Measurements from ENCODE around the gene SLC10A7. TPM values are rescaled to one million over a fixed set of nuclear protein-coding genes. Genes with fewer than 3 reads are reported as not detected.

SLC10A7 gene
- total and polyA plus RNA-seq, 10 donors: 1.8 to 33.2 (median 18.4) TPM

GRCh38 chr4:146278986-146279385, 242.8 kb downstream of the SLC10A7 start:
- 82 to 96% (median 84%) methylated on average over 1 of the region's 1 CpG for WGBS, 5 donors
- no peak for DNase-seq

GRCh38 chr4:146275370-146275769, 246.4 kb downstream of the SLC10A7 start:
- no peaks in the 10 kb centered on the region for H3K36me3 ChIP-seq
- no peak for DNase-seq
- peaks cover 0 to 6% (median 0%) of the 10 kb centered on the region in 6 donors for H3K4me1 ChIP-seq
- no peaks in the 10 kb centered on the region for H3K9me3 ChIP-seq
- TF ChIP-seq POLR2AphosphoS5 (IDR thresholded peaks at IDR 0.05) (no peak), CTCF (IDR thresholded peaks at IDR 0.05 in 8 of 11, conservative IDR thresholded peaks at IDR 0.05 in 3 of 11) (no peak), POLR2A (IDR thresholded peaks at IDR 0.05) (no peak)
- H3K27me3 ChIP-seq (replicated peaks in 1 of 7): no peaks in the 10 kb centered on the region
- no peak overlapping the region for H3K4me3 ChIP-seq
- H3K27ac ChIP-seq: no peak overlapping the region
- intact Hi-C loops (cut with DNase I; ENCODE audit: low total_unique reads): no loop called here

More at GRCh38 chr4:146278986-146279385, 242.8 kb downstream of the SLC10A7 start:
- Histone ChIP-seq H3K4me3 (no peak overlapping the region), H3K27me3 (replicated peaks in 1 of 7) (no peaks in the 10 kb centered on the region), H3K27ac (peak overlapping the region in 1 of 8 donors; percentile 19), H3K36me3 (peaks cover 0 to 9% (median 0%) of the 10 kb centered on the region in 6 donors), H3K9me3 (no peaks in the 10 kb centered on the region), H3K4me1 (peaks cover 0 to 9% (median 0%) of the 10 kb centered on the region in 6 donors)
- intact Hi-C loops (cut with DNase I; ENCODE audit: low total_unique reads): no loop called here
- TF ChIP-seq POLR2AphosphoS5 (IDR thresholded peaks at IDR 0.05) (no peak), POLR2A (IDR thresholded peaks at IDR 0.05) (no peak), CTCF (IDR thresholded peaks at IDR 0.05 in 8 of 11, conservative IDR thresholded peaks at IDR 0.05 in 3 of 11) (no peak)

GRCh38 chr4:146274774-146275173, 247.0 kb downstream of the SLC10A7 start:
- intact Hi-C loops (cut with DNase I; ENCODE audit: low total_unique reads): no loop called here
- no peak for DNase-seq
- TF ChIP-seq POLR2A (IDR thresholded peaks at IDR 0.05): no peak
- TF ChIP-seq CTCF (IDR thresholded peaks at IDR 0.05 in 8 of 11, conservative IDR thresholded peaks at IDR 0.05 in 3 of 11): no peak
- TF ChIP-seq POLR2AphosphoS5 (IDR thresholded peaks at IDR 0.05): no peak
- Histone ChIP-seq H3K4me1 (peaks cover 0 to 6% (median 0%) of the 10 kb centered on the region in 6 donors), H3K4me3 (no peak overlapping the region), H3K27ac (no peak overlapping the region), H3K27me3 (replicated peaks in 1 of 7) (no peaks in the 10 kb centered on the region), H3K36me3 (no peaks in the 10 kb centered on the region), H3K9me3 (no peaks in the 10 kb centered on the region)
- WGBS, 5 donors: 96 to 100% (median 100%) methylated on average over 1 of the region's 1 CpG

GRCh38 chr4:146273204-146273901, 248.4 kb downstream of the SLC10A7 start:
- H3K27ac ChIP-seq: no peak overlapping the region
- intact Hi-C loops (cut with DNase I; ENCODE audit: low total_unique reads): no loop called here
- WGBS, 5 donors: 79 to 92% (median 81%) methylated on average over 5 of the region's 5 CpGs
- no peaks in the 10 kb centered on the region for H3K36me3 ChIP-seq
- no peaks in the 10 kb centered on the region for H3K27me3 ChIP-seq (replicated peaks in 1 of 7)
- DNase-seq: no peak
- H3K9me3 ChIP-seq: no peaks in the 10 kb centered on the region
- no peak overlapping the region for H3K4me3 ChIP-seq
- peaks cover 0 to 6% (median 0%) of the 10 kb centered on the region in 6 donors for H3K4me1 ChIP-seq
- TF ChIP-seq POLR2A (IDR thresholded peaks at IDR 0.05): no peak
- TF ChIP-seq CTCF (IDR thresholded peaks at IDR 0.05 in 8 of 11, conservative IDR thresholded peaks at IDR 0.05 in 3 of 11): no peak
- TF ChIP-seq POLR2AphosphoS5 (IDR thresholded peaks at IDR 0.05): no peak
